GM12892 (cell line): ENCODE data around the gene MYADM.

Source experiments
- POLR2AphosphoS5 ChIP-seq: IDR thresholded peaks from 2 replicates; pipeline ENCODE4 v1.6.1; 2011; ENCODE audit warnings: low read depth, low read length, control low read depth
- TAF1 ChIP-seq: IDR thresholded peaks from 2 replicates; pipeline ENCODE4 v1.6.1; 2011; ENCODE audit warnings: low read depth, mild to moderate bottlenecking, control low read depth, low read length, borderline replicate concordance

DNA sequence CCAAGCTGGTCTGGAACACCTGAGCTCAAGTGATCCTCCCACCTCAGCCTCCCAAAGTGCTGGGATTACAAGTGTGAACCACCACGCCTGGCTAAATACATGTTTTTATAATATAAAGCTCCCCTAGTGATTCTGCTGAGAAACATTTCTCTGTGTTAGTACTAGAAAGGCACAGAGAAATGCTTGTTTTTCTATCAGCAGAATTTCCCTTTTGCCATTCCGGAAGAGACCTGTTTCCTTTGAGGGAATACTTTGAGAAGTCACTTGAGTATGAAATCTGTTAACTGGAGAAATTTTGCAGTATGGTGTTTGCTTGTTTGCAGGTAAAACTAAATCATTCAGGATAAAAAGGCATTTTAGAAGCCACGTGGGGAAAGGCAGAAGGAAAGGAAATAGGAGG lies 39.2 kb upstream of the MYADM start:
- no peak for TF ChIP-seq POLR2AphosphoS5
- TF ChIP-seq TAF1 = no peak
